NT2/D1 (cell line): ENCODE results near the gene DLGAP3.
"Not testable (repeated sequence)": the region's sequence is repeated elsewhere in the genome, so short reads cannot be mapped to it uniquely, and the experiment has no call there.

Source experiments
- DNase-seq: peaks from one replicate; pipeline ENCODE4 v3.0.0-alpha.2; 2011; ENCODE audit warnings: low read depth, low spot score
- H3K27me3 ChIP-seq: 2 replicates; pipeline ENCODE4 v1.6.0; 2011; ENCODE audit warnings: mild to moderate bottlenecking; ENCODE audit not compliant: insufficient read length, insufficient read depth
- H3K36me3 ChIP-seq: 2 replicates; pipeline ENCODE4 v1.6.1; 2011; ENCODE audit warnings: mild to moderate bottlenecking, low read length, mixed read lengths; ENCODE audit not compliant: insufficient read depth, insufficient read length
- H3K4me1 ChIP-seq: 2 replicates; pipeline ENCODE4 v1.5.1; 2011; ENCODE audit not compliant: insufficient read depth, insufficient read length
- H3K4me3 ChIP-seq: 2 replicates; pipeline ENCODE4 v1.5.1; 2011; ENCODE audit warnings: low read depth; ENCODE audit not compliant: insufficient read length
- H3K9ac ChIP-seq: 2 replicates; pipeline ENCODE4 v1.6.0; 2011; ENCODE audit warnings: low read depth; ENCODE audit not compliant: insufficient read length
- H3K9me3 ChIP-seq: 2 replicates; pipeline ENCODE4 v1.5.1; 2011; ENCODE audit warnings: mild to moderate bottlenecking, low read length; ENCODE audit not compliant: insufficient read depth
- SUZ12 ChIP-seq: IDR thresholded peaks from 2 replicates; pipeline ENCODE4 v1.6.1; 2011; ENCODE audit not compliant: insufficient read length, insufficient read depth; ENCODE audit errors: extremely low read depth
- YY1 ChIP-seq: IDR thresholded peaks from 2 replicates; pipeline ENCODE4 v1.6.1; 2011; ENCODE audit not compliant: insufficient read length, insufficient read depth
- ZNF274 ChIP-seq: IDR thresholded peaks from 2 replicates; pipeline ENCODE4 v1.6.1; 2011; ENCODE audit warnings: mild to moderate bottlenecking, low read depth, low read length

The DLGAP3 gene

DNA sequence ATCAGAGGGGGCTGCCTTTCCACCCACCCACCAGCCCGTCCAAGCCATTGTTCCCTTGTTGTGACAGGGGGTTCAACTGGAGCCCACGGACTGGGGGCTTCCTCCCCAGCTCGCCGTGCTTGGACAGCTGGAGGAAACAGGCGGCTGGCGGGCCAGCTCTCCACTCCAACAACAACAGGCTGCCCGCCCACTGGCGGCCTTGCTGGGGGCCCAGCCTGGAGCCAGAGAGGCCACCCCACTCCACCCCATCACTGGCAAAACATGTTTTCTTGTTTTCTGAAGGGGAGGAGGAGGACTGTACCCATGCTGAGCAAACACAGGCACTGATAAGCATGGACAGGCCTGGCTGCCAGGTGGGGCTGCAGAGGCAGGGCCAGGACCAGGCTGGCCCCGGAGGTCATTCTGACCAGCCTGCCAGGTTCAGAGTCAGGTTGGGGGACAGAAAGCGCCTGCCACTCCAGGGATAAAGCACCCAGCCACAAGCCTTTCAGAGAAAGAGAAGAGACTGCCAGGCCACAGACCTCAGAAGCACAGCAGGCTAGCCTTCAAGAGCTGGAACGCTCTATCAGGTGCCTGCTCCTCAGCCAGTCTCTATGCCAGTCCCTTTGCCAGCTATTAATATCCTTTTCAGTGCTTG is 103.9 kb downstream of the DLGAP3 start:
- peaks cover 3% of the 10 kb centered on the region for H3K27me3 ChIP-seq
- no peak for DNase-seq
- TF ChIP-seq YY1 (no peak), ZNF274 (no peak), SUZ12 (no peak)
- peaks cover 4% of the 10 kb centered on the region for H3K4me1 ChIP-seq
- H3K9ac ChIP-seq: no peak overlapping the region
- H3K4me3 ChIP-seq: no peak overlapping the region
- H3K9me3 ChIP-seq: no peaks in the 10 kb centered on the region
- no peaks in the 10 kb centered on the region for H3K36me3 ChIP-seq

GRCh38 chr1:34824817-34825454 is 104.5 kb downstream of the DLGAP3 start:
- H3K9me3 ChIP-seq: no peaks in the 10 kb centered on the region
- H3K36me3 ChIP-seq: no peaks in the 10 kb centered on the region
- DNase-seq: no peak
- TF ChIP-seq SUZ12: no peak
- no peak for TF ChIP-seq YY1
- TF ChIP-seq ZNF274: no peak
- H3K27me3 ChIP-seq: peaks cover 3% of the 10 kb centered on the region
- no peak overlapping the region for H3K4me3 ChIP-seq
- peaks cover 4% of the 10 kb centered on the region for H3K4me1 ChIP-seq
- no peak overlapping the region for H3K9ac ChIP-seq

DNA sequence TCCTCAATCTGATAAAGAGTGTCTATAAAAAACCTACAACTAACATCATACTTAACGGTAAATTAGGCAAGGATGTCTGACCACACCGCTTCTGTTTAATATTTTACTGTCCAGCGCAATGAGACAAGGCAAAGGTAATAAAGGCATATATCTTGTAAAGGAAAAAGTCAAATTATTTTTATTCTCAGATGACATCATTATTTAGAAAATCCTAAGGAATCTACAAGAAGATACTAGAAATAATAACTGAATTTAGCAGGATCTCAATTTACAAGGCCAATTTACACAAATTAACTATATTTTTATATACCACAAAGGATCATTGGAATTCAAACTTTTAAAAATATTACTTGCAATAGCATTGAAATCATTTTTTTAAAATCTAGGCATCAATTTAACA is 107.2 kb downstream of the DLGAP3 start:
- no peak overlapping the region for H3K9ac ChIP-seq
- no peak for DNase-seq
- H3K36me3 ChIP-seq: no peaks in the 10 kb centered on the region
- no peak overlapping the region for H3K4me3 ChIP-seq
- H3K4me1 ChIP-seq: peaks cover 4% of the 10 kb centered on the region
- no peaks in the 10 kb centered on the region for H3K9me3 ChIP-seq
- TF ChIP-seq SUZ12: no peak
- TF ChIP-seq YY1: no peak
- TF ChIP-seq ZNF274: no peak
- H3K27me3 ChIP-seq: peaks cover 3% of the 10 kb centered on the region

DNA sequence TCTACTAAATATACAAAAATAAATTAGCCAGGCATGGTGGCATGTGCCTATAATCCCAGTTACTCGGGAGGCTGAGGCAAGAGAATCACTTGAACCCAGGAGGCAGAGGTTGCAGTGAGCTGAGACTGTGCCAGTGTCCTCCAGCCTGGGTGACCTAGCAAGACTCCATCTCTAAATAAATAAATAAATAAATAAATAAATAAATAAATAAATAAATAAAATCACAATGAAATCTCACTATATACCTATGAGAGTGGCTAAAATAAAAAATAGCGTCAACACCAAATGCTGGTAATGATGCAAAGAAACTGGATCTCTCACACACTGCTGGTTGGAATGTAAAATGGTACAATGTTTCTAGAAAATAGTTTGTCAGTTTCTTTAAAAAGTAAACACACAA is 110.6 kb downstream of the DLGAP3 start:
- not testable (repeated sequence) for H3K4me3 ChIP-seq, H3K9me3 ChIP-seq, H3K4me1 ChIP-seq, DNase-seq, H3K9ac ChIP-seq, H3K27me3 ChIP-seq, H3K36me3 ChIP-seq

DNA sequence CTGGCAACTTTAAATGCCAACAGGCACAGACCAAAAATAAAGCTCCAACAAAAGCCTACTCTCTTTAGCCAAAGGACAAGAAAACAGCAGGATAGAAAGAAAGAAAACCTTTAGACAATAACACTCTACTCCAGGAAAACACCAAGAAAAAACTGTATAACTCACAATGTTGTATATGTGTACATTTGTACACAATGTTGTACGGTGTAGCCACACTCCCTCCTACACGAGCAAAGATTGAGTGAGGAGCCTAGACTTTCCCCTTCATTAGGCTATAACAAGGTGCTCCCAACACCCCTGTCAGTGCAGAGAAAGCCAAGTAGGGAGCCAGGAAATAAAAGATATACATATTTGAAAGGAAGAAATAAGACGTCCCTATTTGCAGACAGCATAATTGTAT is 112.7 kb downstream of the DLGAP3 start:
- Histone ChIP-seq H3K4me1 (no peaks in the 10 kb centered on the region), H3K4me3 (no peak overlapping the region), H3K9ac (no peak overlapping the region), H3K27me3 (no peaks in the 10 kb centered on the region), H3K9me3 (no peaks in the 10 kb centered on the region), H3K36me3 (no peaks in the 10 kb centered on the region)
- TF ChIP-seq YY1: no peak
- no peak for TF ChIP-seq SUZ12
- TF ChIP-seq ZNF274: no peak
- DNase-seq: no peak

- Histone ChIP-seq H3K9me3 (no peaks in the 10 kb centered on the region), H3K36me3 (no peaks in the 10 kb centered on the region), H3K4me3 (no peak overlapping the region), H3K27me3 (no peaks in the 10 kb centered on the region), H3K9ac (no peak overlapping the region), H3K4me1 (no peaks in the 10 kb centered on the region)
- DNase-seq: no peak
- TF ChIP-seq YY1: no peak
- no peak for TF ChIP-seq ZNF274
- no peak for TF ChIP-seq SUZ12
Measured at GRCh38 chr1:34816332-34816731, 113.1 kb downstream of the DLGAP3 start.
